ENCODE measurements around the gene GHSR. TPM values are rescaled to one million over a fixed set of nuclear protein-coding genes. Genes with fewer than 3 reads are reported as not detected.

Gene GHSR
- total and polyA plus RNA-seq, 2 experiments from 2014 or later = not detected

DNA sequence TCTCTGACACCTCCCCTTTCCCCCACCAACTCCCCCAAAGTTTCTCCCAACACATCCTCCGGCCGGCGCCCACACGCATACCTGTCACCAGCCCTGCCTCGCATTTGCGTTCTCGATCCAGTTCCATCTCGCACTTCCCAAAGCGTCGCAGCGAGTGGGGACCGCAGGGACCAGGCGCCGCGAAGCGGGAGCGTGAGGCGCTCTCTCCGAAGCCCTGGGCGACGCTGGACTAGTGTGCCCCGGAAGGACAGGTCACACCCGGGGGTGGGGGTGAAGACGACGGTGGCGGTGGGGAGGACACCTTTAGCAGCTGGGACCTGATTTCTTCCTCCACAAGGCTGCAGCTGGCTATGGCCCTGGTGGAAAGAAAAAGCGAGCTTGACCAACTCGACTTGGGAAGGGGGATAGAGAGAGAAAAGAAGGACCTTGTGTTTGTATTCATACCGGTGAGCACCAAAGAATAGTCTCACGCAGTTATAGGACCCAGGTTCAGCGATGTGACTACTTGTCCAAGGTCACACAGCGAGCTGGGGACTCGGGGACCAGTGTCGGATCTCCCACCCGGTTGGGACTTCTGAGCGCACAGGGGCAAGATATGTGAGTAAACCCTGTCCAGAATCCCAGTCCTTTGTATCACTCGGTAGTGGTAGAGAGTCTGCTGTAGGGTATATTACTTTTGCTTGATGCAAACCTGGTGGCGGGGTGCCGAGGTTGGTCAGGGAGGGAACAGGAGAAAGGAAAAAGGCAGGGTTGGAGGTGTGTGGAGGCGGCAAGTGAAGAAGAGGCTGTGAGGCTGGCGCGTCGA lies 607 bp upstream of the GHSR start:
- no peak overlapping the region for H3K4me3 ChIP-seq
- no peak overlapping the region for H3K27ac ChIP-seq
- H3K36me3 ChIP-seq = no peaks in the 10 kb centered on the region
- H3K9me3 ChIP-seq (ENCODE audit: low read depth) = no peaks in the 10 kb centered on the region
- no peak for DNase-seq (ENCODE audit: low read depth in 1 of 2, low spot score in 1 of 2)
- H3K4me1 ChIP-seq (ENCODE audit: low read depth) = no peaks in the 10 kb centered on the region
- H3K27me3 ChIP-seq = peaks cover 95% of the 10 kb centered on the region
- TF ChIP-seq, protein P1, sequence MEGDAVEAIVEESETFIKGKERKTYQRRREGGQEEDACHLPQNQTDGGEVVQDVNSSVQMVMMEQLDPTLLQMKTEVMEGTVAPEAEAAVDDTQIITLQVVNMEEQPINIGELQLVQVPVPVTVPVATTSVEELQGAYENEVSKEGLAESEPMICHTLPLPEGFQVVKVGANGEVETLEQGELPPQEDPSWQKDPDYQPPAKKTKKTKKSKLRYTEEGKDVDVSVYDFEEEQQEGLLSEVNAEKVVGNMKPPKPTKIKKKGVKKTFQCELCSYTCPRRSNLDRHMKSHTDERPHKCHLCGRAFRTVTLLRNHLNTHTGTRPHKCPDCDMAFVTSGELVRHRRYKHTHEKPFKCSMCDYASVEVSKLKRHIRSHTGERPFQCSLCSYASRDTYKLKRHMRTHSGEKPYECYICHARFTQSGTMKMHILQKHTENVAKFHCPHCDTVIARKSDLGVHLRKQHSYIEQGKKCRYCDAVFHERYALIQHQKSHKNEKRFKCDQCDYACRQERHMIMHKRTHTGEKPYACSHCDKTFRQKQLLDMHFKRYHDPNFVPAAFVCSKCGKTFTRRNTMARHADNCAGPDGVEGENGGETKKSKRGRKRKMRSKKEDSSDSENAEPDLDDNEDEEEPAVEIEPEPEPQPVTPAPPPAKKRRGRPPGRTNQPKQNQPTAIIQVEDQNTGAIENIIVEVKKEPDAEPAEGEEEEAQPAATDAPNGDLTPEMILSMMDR (IDR thresholded peaks at IDR 0.05; ENCODE audit: low read depth, low read length) = no peak

- H3K27me3 ChIP-seq = peaks cover 96% of the 10 kb centered on the region
- H3K4me1 ChIP-seq (ENCODE audit: low read depth) = no peaks in the 10 kb centered on the region
- TF ChIP-seq, protein P1 (IDR thresholded peaks at IDR 0.05; ENCODE audit: low read depth, low read length) = no peak
- H3K36me3 ChIP-seq = no peaks in the 10 kb centered on the region
- H3K9me3 ChIP-seq (ENCODE audit: low read depth) = no peaks in the 10 kb centered on the region
- no peak overlapping the region for H3K27ac ChIP-seq
- no peak overlapping the region for H3K4me3 ChIP-seq
- no peak for DNase-seq (ENCODE audit: low read depth in 1 of 2, low spot score in 1 of 2)
These were observed 2.1 kb downstream of the GHSR start for GRCh38 chr3:172446198-172446597.

- H3K9me3 ChIP-seq (ENCODE audit: low read depth) = no peaks in the 10 kb centered on the region
- H3K27me3 ChIP-seq = peaks cover 83% of the 10 kb centered on the region
- H3K36me3 ChIP-seq = no peaks in the 10 kb centered on the region
- H3K4me1 ChIP-seq (ENCODE audit: low read depth) = no peaks in the 10 kb centered on the region
- no peak for DNase-seq (ENCODE audit: low read depth in 1 of 2, low spot score in 1 of 2)
- TF ChIP-seq, protein P1 (IDR thresholded peaks at IDR 0.05; ENCODE audit: low read depth, low read length) = no peak
- H3K4me3 ChIP-seq = no peak overlapping the region
- no peak overlapping the region for H3K27ac ChIP-seq
These were observed 3.4 kb downstream of the GHSR start for GRCh38 chr3:172444821-172445220.

DNA sequence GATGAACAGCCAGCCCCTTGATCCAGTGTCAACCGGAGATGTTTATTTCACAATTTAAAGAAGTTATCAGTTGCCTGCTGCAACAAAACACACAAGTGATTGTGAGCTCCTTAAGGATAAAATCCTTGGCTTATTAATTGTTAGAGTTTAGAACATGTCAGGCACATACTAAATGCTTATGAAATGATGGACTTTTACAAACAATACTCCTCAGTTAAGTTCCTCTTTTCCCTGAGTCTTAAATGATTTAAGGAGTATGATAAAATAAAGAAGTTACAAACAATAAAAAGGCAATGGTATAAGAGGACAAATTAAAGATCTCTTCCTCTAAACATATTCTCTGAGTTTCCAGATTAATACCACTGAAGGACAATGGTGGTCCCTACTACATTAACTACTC lies 5.7 kb downstream of the GHSR start:
- Histone ChIP-seq H3K27me3 (peaks cover 61% of the 10 kb centered on the region), H3K9me3 (ENCODE audit: low read depth) (no peaks in the 10 kb centered on the region), H3K36me3 (no peaks in the 10 kb centered on the region), H3K4me3 (no peak overlapping the region), H3K27ac (no peak overlapping the region), H3K4me1 (ENCODE audit: low read depth) (no peaks in the 10 kb centered on the region)
- no peak for DNase-seq (ENCODE audit: low read depth in 1 of 2, low spot score in 1 of 2)
- TF ChIP-seq, protein P1 (IDR thresholded peaks at IDR 0.05; ENCODE audit: low read depth, low read length) = no peak

GRCh38 chr3:172441581-172441980 lies 6.7 kb downstream of the GHSR start:
- Histone ChIP-seq H3K9me3 (ENCODE audit: low read depth) (no peaks in the 10 kb centered on the region), H3K27me3 (peaks cover 51% of the 10 kb centered on the region)
- TF ChIP-seq, protein P1 (IDR thresholded peaks at IDR 0.05; ENCODE audit: low read depth, low read length) = no peak

More at GRCh38 chr3:172441581-172441980, 6.7 kb downstream of the GHSR start:
- H3K36me3 ChIP-seq = no peaks in the 10 kb centered on the region
- H3K27ac ChIP-seq = no peak overlapping the region
- DNase-seq (ENCODE audit: low read depth in 1 of 2, low spot score in 1 of 2) = no peak
- H3K4me1 ChIP-seq (ENCODE audit: low read depth) = no peaks in the 10 kb centered on the region
- H3K4me3 ChIP-seq = no peak overlapping the region

Data from cardiac muscle cell (in vitro differentiated cells and primary cell).